Vagina (tissue), 2 donors: ENCODE results near the gene LGALS4.

ENCODE experiments used
- CTCF ChIP-seq, 3 experiments: fragments of 450-650 bp in 2 of 3; fragments of 200-600 bp in 1 of 3; sonication (generic) in 1 of 3; IDR thresholded peaks; one replicate each; pipeline ENCODE4 v1.5.1; 2017 to 2019; ENCODE audit warnings: antibody characterized with exemption in 3 of 3, mild to moderate bottlenecking in 2 of 3, moderate library complexity in 2 of 3
- POLR2A ChIP-seq, 2 donors: fragments of 450-650 bp; IDR thresholded peaks; one replicate each; pipeline ENCODE4 v1.6.1; 2017; ENCODE audit warnings: antibody characterized with exemption in 2 of 2, mild to moderate bottlenecking in 2 of 2, moderate library complexity in 2 of 2
- POLR2AphosphoS5 ChIP-seq, 2 donors: sonication (generic); formaldehyde crosslinking; IDR thresholded peaks; one replicate each; pipeline ENCODE4 v1.9.0; 2017; ENCODE audit warnings: antibody characterized with exemption in 2 of 2, mild to moderate bottlenecking in 2 of 2, low read depth in 1 of 2; ENCODE audit not compliant: insufficient read depth in 1 of 2

GRCh38 chr19:38838208-38838985, 25.7 kb upstream of the LGALS4 start:
- TF ChIP-seq CTCF (IDR thresholded peaks at IDR 0.05) = no peak
- no peak for TF ChIP-seq POLR2A (IDR thresholded peaks at IDR 0.05)
- peak in 1 of 2 donors; percentile 50 for TF ChIP-seq POLR2AphosphoS5 (IDR thresholded peaks at IDR 0.05; ENCODE audit: insufficient read depth in 1 of 2, low read depth in 1 of 2)
